H9 (cell line): Measurements from ENCODE around the gene SLC16A14. TPM values are rescaled to one million over a fixed set of nuclear protein-coding genes. Genes with fewer than 3 reads are reported as not detected.

Experiments used
- DNase-seq: peaks from one replicate; pipeline ENCODE4 v3.0.0-alpha.2; 2017
- H2AFZ ChIP-seq: one replicate; pipeline ENCODE4 v1.6.1; 2013; ENCODE audit warnings: mild to moderate bottlenecking, low read length, control low read depth, moderate library complexity
- H2AK5ac ChIP-seq: 2 replicates; pipeline ENCODE4 v1.6.1; 2013; ENCODE audit warnings: low read length, control low read depth, mixed read lengths; ENCODE audit not compliant: insufficient read length
- H2BK120ac ChIP-seq: one replicate; pipeline ENCODE4 v1.6.1; 2013; ENCODE audit warnings: low read depth, mild to moderate bottlenecking, low read length, control low read depth, inconsistent platforms; ENCODE audit not compliant: poor library complexity, severe bottlenecking
- H2BK12ac ChIP-seq: 2 replicates; pipeline ENCODE4 v1.6.1; 2013; ENCODE audit warnings: low read length, control low read depth, mixed read lengths, low read depth; ENCODE audit not compliant: insufficient read length
- H2BK15ac ChIP-seq: 2 replicates; pipeline ENCODE4 v1.6.1; 2013; ENCODE audit warnings: low read depth, low read length, control low read depth
- H2BK20ac ChIP-seq: one replicate; pipeline ENCODE4 v1.6.1; 2013; ENCODE audit warnings: low read depth, mild to moderate bottlenecking, low read length, control low read depth, inconsistent platforms; ENCODE audit not compliant: poor library complexity, severe bottlenecking
- H2BK5ac ChIP-seq: 2 replicates; pipeline ENCODE4 v1.6.1; 2013; ENCODE audit warnings: low read length, control low read depth, mixed read lengths; ENCODE audit not compliant: insufficient read length
- H3K14ac ChIP-seq: 2 replicates; pipeline ENCODE4 v1.6.1; 2013; ENCODE audit warnings: low read length, control low read depth; ENCODE audit not compliant: insufficient read depth
- H3K18ac ChIP-seq: 2 replicates; pipeline ENCODE4 v1.6.1; 2013; ENCODE audit warnings: low read depth, mild to moderate bottlenecking, mixed read lengths, low read length, control low read depth; ENCODE audit not compliant: insufficient read length
- H3K23ac ChIP-seq: 2 replicates; pipeline ENCODE4 v1.6.1; 2013; ENCODE audit warnings: low read length, control low read depth, mixed read lengths, low read depth; ENCODE audit not compliant: insufficient read length
- H3K23me2 ChIP-seq: 2 replicates; pipeline ENCODE4 v1.6.1; 2013; ENCODE audit warnings: low read depth, mild to moderate bottlenecking, mixed read lengths, low read length, control low read depth; ENCODE audit not compliant: insufficient read length, poor library complexity, severe bottlenecking
- H3K27ac ChIP-seq: 2 replicates; pipeline ENCODE4 v1.5.1; 2013; ENCODE audit warnings: low read length, control low read depth, mixed read lengths, low read depth; ENCODE audit not compliant: insufficient read length
- H3K27me3 ChIP-seq: 2 replicates; pipeline ENCODE4 v1.6.1; 2013; ENCODE audit warnings: low read length, control low read depth, inconsistent platforms; ENCODE audit not compliant: insufficient read depth
- H3K4ac ChIP-seq: 2 replicates; pipeline ENCODE4 v1.6.1; 2013; ENCODE audit warnings: low read depth, mild to moderate bottlenecking, control low read depth, inconsistent platforms, low read length, moderate library complexity
- H3K4me1 ChIP-seq: 2 replicates; pipeline ENCODE4 v1.6.1; 2013; ENCODE audit warnings: low read length, control low read depth, inconsistent platforms; ENCODE audit not compliant: insufficient read depth
- H3K4me2 ChIP-seq: 2 replicates; pipeline ENCODE4 v1.6.1; 2013; ENCODE audit warnings: low read length, control low read depth, mixed read lengths; ENCODE audit not compliant: insufficient read length, insufficient read depth
- H3K56ac ChIP-seq: 2 replicates; pipeline ENCODE4 v1.6.1; 2013; ENCODE audit warnings: low read depth, mild to moderate bottlenecking, mixed read lengths, low read length, control low read depth; ENCODE audit not compliant: insufficient read length
- H3K79me1 ChIP-seq: 2 replicates; pipeline ENCODE4 v1.6.1; 2013; ENCODE audit warnings: low read depth, mild to moderate bottlenecking, moderate library complexity, low read length, control low read depth, inconsistent platforms; ENCODE audit not compliant: insufficient read depth, poor library complexity, severe bottlenecking
- H3K79me2 ChIP-seq: 2 replicates; pipeline ENCODE4 v1.6.1; 2013; ENCODE audit warnings: low read length, control low read depth, inconsistent platforms; ENCODE audit not compliant: insufficient read depth
- H3K9ac ChIP-seq: 2 replicates; pipeline ENCODE4 v1.6.1; 2013; ENCODE audit warnings: low read length, control low read depth, mixed read lengths; ENCODE audit not compliant: insufficient read length; ENCODE audit errors: extremely low read depth
- H3K9me3 ChIP-seq: one replicate; pipeline ENCODE4 v1.6.1; 2013; ENCODE audit warnings: low read depth, low read length, inconsistent platforms; ENCODE audit not compliant: control insufficient read depth
- H3T11ph ChIP-seq: one replicate; pipeline ENCODE4 v1.6.1; 2013; ENCODE audit warnings: mild to moderate bottlenecking, low read length, control low read depth, inconsistent platforms
- H4K20me1 ChIP-seq: one replicate; pipeline ENCODE4 v1.6.1; 2013; ENCODE audit not compliant: control insufficient read depth, insufficient read length, insufficient read depth
- H4K5ac ChIP-seq: 2 replicates; pipeline ENCODE4 v1.6.1; 2013; ENCODE audit warnings: low read depth, mild to moderate bottlenecking, mixed read lengths, low read length, control low read depth; ENCODE audit not compliant: insufficient read length
- H4K8ac ChIP-seq: replicated peaks from 2 replicates; pipeline ENCODE4 v1.6.1; 2013; ENCODE audit warnings: low read length, control low read depth, mixed read lengths, low read depth; ENCODE audit not compliant: insufficient read length
- H4K91ac ChIP-seq: 2 replicates; pipeline ENCODE4 v1.6.1; 2013; ENCODE audit warnings: low read depth, mild to moderate bottlenecking, moderate library complexity, mixed read lengths, low read length, control low read depth; ENCODE audit not compliant: insufficient read length
- H3K27ac Mint-ChIP-seq, 3 experiments: 2 replicates in 2 of 3; 3 replicates in 1 of 3; pipeline ENCODE4 v1.8.0; 2020 to 2021; ENCODE audit warnings: mixed read lengths in 3 of 3, mild to moderate bottlenecking in 1 of 3, moderate library complexity in 1 of 3
- H3K27me3 Mint-ChIP-seq: 2 replicates; pipeline ENCODE4 v1.8.0; 2021; ENCODE audit warnings: low read depth, mild to moderate bottlenecking, moderate library complexity, mixed read lengths
- H3K36me3 Mint-ChIP-seq, 3 experiments: 2 replicates in 2 of 3; 3 replicates in 1 of 3; pipeline ENCODE4 v1.8.0; 2020 to 2021; ENCODE audit warnings: low read depth in 3 of 3, mixed read lengths in 3 of 3; ENCODE audit not compliant: insufficient read depth in 1 of 3
- H3K4me1 Mint-ChIP-seq, 2 experiments: 2 replicates each; pipeline ENCODE4 v1.8.0; 2020; ENCODE audit warnings: mixed read lengths in 2 of 2
- H3K4me3 Mint-ChIP-seq, 2 experiments: 2 replicates in 1 of 2; 3 replicates in 1 of 2; pipeline ENCODE4 v1.8.0; 2020 to 2021; ENCODE audit warnings: mild to moderate bottlenecking in 2 of 2, mixed read lengths in 2 of 2, moderate library complexity in 1 of 2
- H3K9me3 Mint-ChIP-seq, 2 experiments: 2 replicates in 1 of 2; 3 replicates in 1 of 2; pipeline ENCODE4 v1.8.0; 2020; ENCODE audit warnings: mild to moderate bottlenecking in 2 of 2, mixed read lengths in 2 of 2, moderate library complexity in 1 of 2
- CTCF ChIP-seq: fragments of 200-600 bp; sonication (generic); conservative IDR thresholded peaks from 3 replicates; pipeline ENCODE4 v1.8.0; 2021; ENCODE audit warnings: antibody characterized with exemption, mild to moderate bottlenecking
- WGBS: extraction: QIAGEN DNeasy Blood & Tissue Kit; methylation state at CpG from one replicate; pipeline ENCODE4 v1.1.7; 2013; ENCODE audit warnings: missing lambda C conversion rate, low lambda C conversion rate, mixed read lengths; ENCODE audit not compliant: insufficient read length; ENCODE audit errors: extremely low coverage; 5-methylcytosine and 5-hydroxymethylcytosine counted together
- total RNA-seq: library from RNA; stranded (reverse); gene quantifications from 2 replicates; pipeline ENCODE4 v1.2.1, GENCODE V29; 2021

The SLC16A14 gene
- total RNA-seq, 1 experiment from 2014 or later, result 0.61 TPM

DNA sequence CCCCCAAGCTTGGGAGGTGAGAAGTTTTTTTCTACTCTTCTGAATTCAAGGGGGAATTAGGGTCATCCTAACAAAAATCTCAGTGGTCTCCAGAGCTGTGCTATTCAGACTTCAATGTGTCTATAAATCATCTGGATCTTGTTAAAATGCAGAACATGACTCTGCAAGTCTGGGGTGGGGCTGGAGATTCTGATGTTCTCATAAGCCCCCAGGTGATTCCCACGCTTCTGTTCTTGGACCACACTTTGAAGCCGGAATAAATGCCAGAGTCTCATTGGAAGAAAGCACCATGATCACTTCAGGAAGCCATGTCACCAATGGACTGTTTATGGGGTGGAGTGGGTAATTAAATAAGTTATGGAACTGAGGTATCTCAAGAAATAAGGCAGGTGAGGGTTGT lies 22.2 kb upstream of the SLC16A14 start:
- H3K9me3 ChIP-seq, result no peaks in the 10 kb centered on the region
- TF ChIP-seq CTCF, result no peak
- no peak overlapping the region for H3K4me2 ChIP-seq
- H4K8ac ChIP-seq, result no peak overlapping the region
- no peak overlapping the region for H3K56ac ChIP-seq
- no peak overlapping the region for H3K23ac ChIP-seq
- no peak overlapping the region for H2AK5ac ChIP-seq
- no peak overlapping the region for H4K91ac ChIP-seq
- no peak overlapping the region for H3K27ac ChIP-seq
- Mint-ChIP-seq H3K4me3 (no peak overlapping the region), H3K36me3 (peaks cover 0 to 3% (median 0%) of the 10 kb centered on the region in 3 experiments; a peak in 2 of 7 replicates), H3K27me3 (no peaks in the 10 kb centered on the region; the same call in none of the 2 replicates), H3K9me3 (peaks cover 5 to 7% of the 10 kb centered on the region in 2 experiments; a peak in 2 of 5 replicates), H3K27ac (no peak overlapping the region; a peak in 1 of 7 replicates), H3K4me1 (peaks cover 0 to under 1% of the 10 kb centered on the region in 2 experiments; a peak in 1 of 4 replicates)
- H2AFZ ChIP-seq, result no peak overlapping the region
- H3K4me1 ChIP-seq, result no peaks in the 10 kb centered on the region
- H3K23me2 ChIP-seq, result no peaks in the 10 kb centered on the region
- no peak overlapping the region for H3K4ac ChIP-seq
- no peak overlapping the region for H2BK20ac ChIP-seq
- DNase-seq, result no peak
- no peak overlapping the region for H3T11ph ChIP-seq
- no peaks in the 10 kb centered on the region for H3K79me2 ChIP-seq
- H2BK12ac ChIP-seq, result no peak overlapping the region
- no CpG with 5 or more reads among the region's 2 CpGs for WGBS
- no peak overlapping the region for H2BK15ac ChIP-seq
- no peaks in the 10 kb centered on the region for H4K20me1 ChIP-seq
- H3K14ac ChIP-seq, result no peak overlapping the region
- no peak overlapping the region for H2BK120ac ChIP-seq
- no peak overlapping the region for H3K9ac ChIP-seq
- no peak overlapping the region for H3K18ac ChIP-seq
- H4K5ac ChIP-seq, result no peak overlapping the region
- H3K79me1 ChIP-seq, result no peaks in the 10 kb centered on the region
- no peak overlapping the region for H2BK5ac ChIP-seq
- H3K27me3 ChIP-seq, result no peaks in the 10 kb centered on the region
